B cell (primary cell): ENCODE measurements around the gene EPN2. TPM values are rescaled to one million over a fixed set of nuclear protein-coding genes. Genes with fewer than 3 reads are reported as not detected.

Source experiments
- ATAC-seq: fragments of 200-7000 bp; cut with Tn5 transposase; one replicate; pipeline ENCODE4 v1.10.0; 2021; ENCODE audit warnings: low read depth, mild to moderate bottlenecking, moderate number of reproducible peaks, moderate library complexity
- CTCF ChIA-PET: fragments of 350-600 bp; sonication (Branson Sonifier 250); formaldehyde crosslinking; loops from one replicate; lab custom pipeline; 2021; ENCODE audit warnings: antibody characterized with exemption, inconsistent platforms; lab: Charles Lee
- POLR2A ChIA-PET: fragments of 350-600 bp; sonication (Branson Sonifier 250); formaldehyde crosslinking; loops from one replicate; lab custom pipeline; 2021; ENCODE audit warnings: antibody characterized with exemption; lab: Charles Lee
- DNase-seq: peaks from one replicate; pipeline ENCODE4 v3.0.0; 2013
- H2AFZ ChIP-seq: 2 replicates; pipeline ENCODE4 v1.6.1; 2012; ENCODE audit warnings: mild to moderate bottlenecking, low read depth, low read length; ENCODE audit not compliant: insufficient read depth, poor library complexity, severe bottlenecking
- H3K27ac ChIP-seq, 2 donors: 1 replicate in 1 of 2; 2 replicates in 1 of 2; pipeline ENCODE4 v1.5.1; 2012 to 2013; ENCODE audit warnings: low read length in 2 of 2, mild to moderate bottlenecking in 2 of 2, moderate library complexity in 1 of 2
- H3K27me3 ChIP-seq, 4 experiments: fragments of 200-600 bp in 1 of 4; sonication (generic) in 1 of 4; replicated peaks in 1 of 4; 1 replicate in 2 of 4; 2 replicates in 2 of 4; pipeline versions ENCODE4 v1.6.1 to v1.7.0; 2013 to 2016; ENCODE audit warnings: low read length in 3 of 4, mild to moderate bottlenecking in 2 of 4, mixed read lengths in 1 of 4, moderate library complexity in 1 of 4; ENCODE audit not compliant: insufficient read depth in 4 of 4, control insufficient read depth in 3 of 4; ENCODE audit errors: control extremely low read depth in 1 of 4
- H3K36me3 ChIP-seq, 2 experiments: replicated peaks in 1 of 2; 1 replicate in 1 of 2; 2 replicates in 1 of 2; pipeline versions ENCODE4 v1.6.1 to v1.7.1; 2013; ENCODE audit warnings: low read length in 1 of 2; ENCODE audit not compliant: insufficient read depth in 2 of 2, control insufficient read depth in 1 of 2; ENCODE audit errors: control extremely low read depth in 1 of 2, extremely low read depth in 1 of 2
- H3K4me1 ChIP-seq, 2 donors: fragments of 200-600 bp in 1 of 2; sonication (generic) in 1 of 2; 1 replicate in 1 of 2; 2 replicates in 1 of 2; pipeline versions ENCODE4 v1.5.1 to v1.6.1; 2013 to 2017; ENCODE audit warnings: low read length in 2 of 2; ENCODE audit not compliant: control insufficient read depth in 2 of 2, insufficient read depth in 2 of 2
- H3K4me2 ChIP-seq: replicated peaks from 2 replicates; pipeline ENCODE3; 2012; ENCODE audit warnings: mild to moderate bottlenecking, low read depth, low read length; ENCODE audit not compliant: poor library complexity, severe bottlenecking
- H3K4me3 ChIP-seq, 5 experiments: fragments of 200-600 bp in 1 of 5; sonication (generic) in 1 of 5; 1 replicate in 3 of 5; 2 replicates in 2 of 5; pipeline versions ENCODE4 v1.5.1 to v1.7.0; 2011 to 2016; ENCODE audit warnings: low read length in 4 of 5, mild to moderate bottlenecking in 4 of 5, low read depth in 2 of 5, control low read depth in 1 of 5, moderate library complexity in 1 of 5; ENCODE audit not compliant: insufficient read depth in 1 of 5; ENCODE audit errors: control extremely low read depth in 1 of 5, extremely low read depth in 1 of 5
- H3K79me2 ChIP-seq: fragments of 200-600 bp; sonication (generic); one replicate; pipeline ENCODE4 v1.6.0; 2016; ENCODE audit warnings: low read length; ENCODE audit not compliant: control insufficient read depth, insufficient read depth
- H3K9ac ChIP-seq: fragments of 200-600 bp; sonication (generic); 2 replicates; pipeline ENCODE4 v1.6.1; 2017; ENCODE audit warnings: mild to moderate bottlenecking, low read length, moderate library complexity
- H3K9me3 ChIP-seq, 3 donors: one replicate each; pipeline versions ENCODE4 v1.6.1 to v1.7.1; 2013; ENCODE audit warnings: low read length in 2 of 3; ENCODE audit not compliant: control insufficient read depth in 2 of 3, insufficient read depth in 1 of 3; ENCODE audit errors: control extremely low read depth in 1 of 3
- H4K20me1 ChIP-seq: 2 replicates; pipeline ENCODE4 v1.6.0; 2012; ENCODE audit warnings: mild to moderate bottlenecking, low read length; ENCODE audit not compliant: insufficient read depth, control insufficient read depth, poor library complexity, severe bottlenecking
- H3K27ac Mint-ChIP-seq: one replicate; pipeline ENCODE4 v1.8.0; 2021; ENCODE audit warnings: mixed read lengths
- H3K27me3 Mint-ChIP-seq: one replicate; pipeline ENCODE4 v1.8.0; 2021; ENCODE audit warnings: mixed read lengths
- H3K4me1 Mint-ChIP-seq: one replicate; pipeline ENCODE4 v1.8.0; 2021; ENCODE audit warnings: mixed read lengths
- H3K4me3 Mint-ChIP-seq: one replicate; pipeline ENCODE4 v1.8.0; 2021; ENCODE audit warnings: mixed read lengths
- H3K9me3 Mint-ChIP-seq: one replicate; pipeline ENCODE4 v1.8.0; 2022; ENCODE audit warnings: mixed read lengths; ENCODE audit not compliant: insufficient read depth
- EZH2 ChIP-seq: IDR thresholded peaks from 2 replicates; pipeline ENCODE4 v1.6.1; 2012; ENCODE audit warnings: borderline replicate concordance, low read depth, mild to moderate bottlenecking, moderate library complexity, low read length; ENCODE audit not compliant: insufficient read depth, poor library complexity, severe bottlenecking
- WGBS: methylation state at CpG from one replicate; pipeline ENCODE4 v1.1.5; 2013; ENCODE audit warnings: missing lambda C conversion rate; ENCODE audit not compliant: insufficient coverage; 5-methylcytosine and 5-hydroxymethylcytosine counted together
- intact Hi-C: fragments of 100-400 bp; cut with micrococcal nuclease; formaldehyde crosslinking; loops from one replicate; pipeline ENCODE4 v1.10.0; 2022
- polyA plus RNA-seq: library from polyadenylated mRNA; depleted of rRNA; stranded (reverse); fragments of >200 nt; gene quantifications from 2 replicates; pipeline ENCODE4 v1.2.3, GENCODE V29; 2012
- small RNA-seq: library from RNA; depleted of rRNA; stranded (forward); fragments of <200 nt; gene quantifications from one replicate; pipeline ENCODE3, GENCODE V24; 2012; ENCODE audit warnings: low replicate concordance, low read depth; ENCODE audit not compliant: insufficient read length
- total RNA-seq, 2 donors: library from RNA; stranded (reverse); fragments of 120-200 nt in 1 of 2; gene quantifications; 1 replicate in 1 of 2; 2 replicates in 1 of 2; pipeline versions ENCODE4 v1.2.3 to v1.2.4, GENCODE V29; 2013 to 2022
- TF ChIP-seq, protein P1 (sequence below): fragments of 200-600 bp; IDR thresholded peaks from one replicate; pipeline ENCODE4 v1.8.0; 2022; ENCODE audit warnings: antibody characterized with exemption, mild to moderate bottlenecking

EPN2 gene
- total and polyA plus RNA-seq, 2 donors (not counting 1 experiment from before 2014, with no cell fraction given), result 15.7 to 35.6 TPM

DNA sequence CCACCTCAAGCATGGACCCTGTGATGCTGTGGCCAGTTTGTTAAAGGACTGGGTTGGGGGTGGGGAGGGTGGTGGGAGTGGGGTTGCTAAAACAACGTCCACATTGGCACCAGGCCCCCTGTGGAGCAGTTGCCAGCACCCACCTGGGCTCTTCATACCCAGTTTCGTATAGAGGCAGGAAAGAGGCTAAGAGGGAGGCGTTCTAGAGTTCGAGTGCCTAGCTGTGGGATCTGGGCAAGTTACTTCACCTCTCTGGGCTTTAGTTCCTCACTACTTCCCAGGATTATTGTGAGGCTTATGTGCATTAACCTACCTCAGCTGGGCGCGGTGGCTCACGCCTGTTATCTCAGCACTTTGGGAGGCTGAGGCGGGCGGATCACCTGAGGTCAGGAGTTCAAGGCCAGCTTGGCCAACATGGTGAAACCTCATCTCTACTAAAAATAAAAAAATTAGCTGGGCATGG is 148.4 kb downstream of the EPN2 start:
- H3K9ac ChIP-seq, result no peak overlapping the region
- H3K4me2 ChIP-seq, result no peak overlapping the region
- no peak overlapping the region for H3K4me3 ChIP-seq
- ATAC-seq (no peak), DNase-seq (no peak)
- no peak overlapping the region for H3K4me3 Mint-ChIP-seq
- H3K27me3 ChIP-seq, result peaks cover 0 to 20% (median 0%) of the 10 kb centered on the region in 4 experiments
- H3K4me1 ChIP-seq, result no peaks in the 10 kb centered on the region
- no peaks in the 10 kb centered on the region for H3K9me3 ChIP-seq
- no peak for TF ChIP-seq EZH2
- TF ChIP-seq, protein P1, sequence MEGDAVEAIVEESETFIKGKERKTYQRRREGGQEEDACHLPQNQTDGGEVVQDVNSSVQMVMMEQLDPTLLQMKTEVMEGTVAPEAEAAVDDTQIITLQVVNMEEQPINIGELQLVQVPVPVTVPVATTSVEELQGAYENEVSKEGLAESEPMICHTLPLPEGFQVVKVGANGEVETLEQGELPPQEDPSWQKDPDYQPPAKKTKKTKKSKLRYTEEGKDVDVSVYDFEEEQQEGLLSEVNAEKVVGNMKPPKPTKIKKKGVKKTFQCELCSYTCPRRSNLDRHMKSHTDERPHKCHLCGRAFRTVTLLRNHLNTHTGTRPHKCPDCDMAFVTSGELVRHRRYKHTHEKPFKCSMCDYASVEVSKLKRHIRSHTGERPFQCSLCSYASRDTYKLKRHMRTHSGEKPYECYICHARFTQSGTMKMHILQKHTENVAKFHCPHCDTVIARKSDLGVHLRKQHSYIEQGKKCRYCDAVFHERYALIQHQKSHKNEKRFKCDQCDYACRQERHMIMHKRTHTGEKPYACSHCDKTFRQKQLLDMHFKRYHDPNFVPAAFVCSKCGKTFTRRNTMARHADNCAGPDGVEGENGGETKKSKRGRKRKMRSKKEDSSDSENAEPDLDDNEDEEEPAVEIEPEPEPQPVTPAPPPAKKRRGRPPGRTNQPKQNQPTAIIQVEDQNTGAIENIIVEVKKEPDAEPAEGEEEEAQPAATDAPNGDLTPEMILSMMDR, result no peak
- H3K79me2 ChIP-seq, result no peaks in the 10 kb centered on the region
- H2AFZ ChIP-seq, result no peak overlapping the region
- intact Hi-C loops, result no loop called here
- H3K27ac Mint-ChIP-seq, result no peak overlapping the region
- H3K36me3 ChIP-seq, result peaks cover 0 to 37% of the 10 kb centered on the region in 2 experiments
- H3K4me1 Mint-ChIP-seq, result no peaks in the 10 kb centered on the region
- peaks cover 12% of the 10 kb centered on the region for H4K20me1 ChIP-seq
- POLR2A ChIA-PET, result no interaction called here
- peaks cover 21% of the 10 kb centered on the region for H3K27me3 Mint-ChIP-seq
- no peaks in the 10 kb centered on the region for H3K9me3 Mint-ChIP-seq
- 94% methylated on average over 8 of the region's 9 CpGs for WGBS
- CTCF ChIA-PET, result interaction anchor here (1.2 kb wide), 1 partner anchor 23 kb away, joined by 5 read pairs; the partner anchor contains the start of gene B9D1
- no peak overlapping the region for H3K27ac ChIP-seq

Small RNAs within 50 kb of the gene (small RNA-seq; reads per million reads assigned to genes)
- gene MIR1180, result not detected

Other genes with a start within 250 kb of the EPN2 start
- gene FAM83G, start 232.6 kb upstream of the EPN2 start, total RNA-seq, result 14.3 and 14.6 TPM in 2 replicates
- gene FAM83G, start 232.6 kb upstream of the EPN2 start, polyA plus RNA-seq, result 4.2 and 4.7 TPM in 2 replicates
- gene GRAP, start 190.4 kb upstream of the EPN2 start, total RNA-seq, result 59.8 and 73.8 TPM in 2 replicates
- 78.7 and 93.2 TPM in 2 replicates for gene GRAP, start 190.4 kb upstream of the EPN2 start, polyA plus RNA-seq
- 181 and 188 TPM in 2 replicates for gene GRAPL, start 109.8 kb upstream of the EPN2 start, total RNA-seq
- 84.5 and 132 TPM in 2 replicates for gene GRAPL, start 109.8 kb upstream of the EPN2 start, polyA plus RNA-seq
- 6.9 and 7.4 TPM in 2 replicates for gene B9D1, start 125.4 kb downstream of the EPN2 start, total RNA-seq
- 2.5 and 3.3 TPM in 2 replicates for gene B9D1, start 125.4 kb downstream of the EPN2 start, polyA plus RNA-seq
- gene MAPK7, start 141.1 kb downstream of the EPN2 start, total RNA-seq, result 33.6 and 34.0 TPM in 2 replicates
- 28.3 and 30.0 TPM in 2 replicates for gene MAPK7, start 141.1 kb downstream of the EPN2 start, polyA plus RNA-seq
- gene MFAP4, start 149.8 kb downstream of the EPN2 start, total RNA-seq, result not detected in 2 replicates
- not detected in 2 replicates for gene MFAP4, start 149.8 kb downstream of the EPN2 start, polyA plus RNA-seq
- 0.56 and 0.62 TPM in 2 replicates for gene RNF112, start 173.9 kb downstream of the EPN2 start, total RNA-seq
- 0.30 and 0.76 TPM in 2 replicates for gene RNF112, start 173.9 kb downstream of the EPN2 start, polyA plus RNA-seq